ENCODE results near the gene PVR.
"Not testable (repeated sequence)": the region's sequence is repeated elsewhere in the genome, so short reads cannot be mapped to it uniquely, and the experiment has no call there.

Gene PVR

GRCh38 chr19:44617110-44617880, 26.4 kb upstream of the PVR start:
- peak; percentile 20 for DNase-seq (ENCODE audit: low spot score)
- FAIRE-seq, result peak; percentile 75

- no peak for DNase-seq (ENCODE audit: low spot score)
- FAIRE-seq, result no peak
Observed at GRCh38 chr19:44618640-44619357, 24.9 kb upstream of the PVR start.

- DNase-seq (ENCODE audit: low spot score), result peak; percentile 36
- FAIRE-seq, result no peak
Observed at GRCh38 chr19:44620667-44621066, 23.0 kb upstream of the PVR start.

DNA sequence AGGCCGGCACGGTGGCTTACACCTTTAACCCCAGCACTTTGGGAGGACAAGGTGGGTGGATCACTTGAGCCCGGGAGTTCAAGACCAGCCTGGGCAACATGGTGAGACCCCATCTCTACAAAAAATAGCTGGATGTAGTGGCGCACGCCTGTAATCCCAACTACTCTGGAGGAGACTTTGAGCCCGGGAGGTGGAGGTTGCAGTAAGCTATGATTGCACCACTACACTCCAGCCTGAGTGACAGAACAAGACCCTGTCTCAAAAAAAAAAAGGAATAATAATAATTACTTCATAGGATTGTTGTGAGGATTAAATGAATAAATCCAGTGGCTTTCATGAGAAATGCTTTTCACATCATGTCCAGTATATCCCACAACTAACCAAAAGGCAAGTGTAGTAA, 22.3 kb upstream of the PVR start:
- FAIRE-seq, result no peak
- DNase-seq (ENCODE audit: low spot score), result no peak

- DNase-seq (ENCODE audit: low spot score) (no peak), FAIRE-seq (no peak)
Observed at GRCh38 chr19:44623080-44623479, 20.6 kb upstream of the PVR start.

DNA sequence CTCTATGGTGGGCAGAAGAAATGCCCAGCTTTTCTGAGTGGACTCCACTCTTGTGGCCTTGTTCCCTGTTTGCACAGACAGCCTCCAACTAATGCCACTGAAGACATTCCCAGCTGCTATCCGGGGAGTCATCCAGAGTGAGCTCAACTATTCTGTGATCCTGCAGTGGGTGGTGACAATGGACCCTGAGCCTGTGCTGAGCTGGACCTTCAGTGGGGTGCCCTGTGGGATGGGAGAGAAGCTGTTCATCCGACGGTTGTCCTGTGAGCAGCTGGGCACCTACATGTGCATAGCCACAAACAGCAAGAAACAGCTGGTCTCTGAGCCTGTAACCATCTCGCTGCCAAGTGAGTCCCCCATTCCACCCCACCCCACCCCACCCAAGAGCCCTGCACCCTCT, 20.1 kb upstream of the PVR start:
- FAIRE-seq, result no peak
- DNase-seq (ENCODE audit: low spot score), result no peak

DNA sequence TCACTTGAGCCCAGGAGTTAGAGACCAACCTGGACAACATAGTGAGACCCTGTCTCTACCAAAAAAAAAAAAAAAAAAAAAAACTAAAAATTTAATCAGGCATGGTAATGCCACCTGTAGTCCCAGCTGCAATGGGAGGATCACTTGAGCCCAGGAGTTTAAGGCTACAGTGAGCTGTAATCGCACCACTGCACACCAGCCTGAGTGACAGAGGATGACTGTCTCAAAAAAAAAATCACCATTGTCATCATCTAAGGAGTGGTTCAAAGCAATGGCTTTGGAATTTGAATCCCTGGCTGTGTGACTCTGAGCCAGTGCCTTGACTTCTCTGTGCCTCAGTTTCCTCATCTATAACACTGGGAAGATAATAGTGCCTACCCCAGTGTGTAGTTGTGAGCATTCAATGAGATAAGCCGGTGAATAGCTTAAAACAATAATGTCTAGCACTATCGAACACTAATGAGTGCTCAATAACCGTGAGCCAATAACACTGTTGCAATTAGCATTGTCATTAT, 18.8 kb upstream of the PVR start:
- DNase-seq (ENCODE audit: low spot score), result peak; percentile 35
- FAIRE-seq, result no peak

DNA sequence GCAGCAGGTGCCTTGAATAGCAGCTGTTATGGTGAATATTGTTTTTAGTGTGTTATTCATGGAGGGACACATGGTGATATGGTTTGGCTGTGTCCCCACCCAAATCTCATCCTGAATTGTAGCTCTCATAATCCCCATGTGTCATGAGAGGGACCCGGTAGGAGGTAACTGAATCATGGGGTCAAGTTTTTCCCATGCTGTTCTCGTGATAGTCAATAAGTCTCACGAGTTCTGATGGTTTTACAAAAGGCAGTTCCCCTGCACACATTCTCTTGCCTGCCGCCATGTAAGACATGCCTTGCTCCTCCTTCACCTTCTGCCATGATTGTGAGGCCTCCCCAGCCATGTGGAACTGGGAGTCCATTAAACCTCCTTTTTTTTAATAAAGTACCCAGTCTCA, 18.1 kb upstream of the PVR start:
- FAIRE-seq, result not testable (repeated sequence)

DNA sequence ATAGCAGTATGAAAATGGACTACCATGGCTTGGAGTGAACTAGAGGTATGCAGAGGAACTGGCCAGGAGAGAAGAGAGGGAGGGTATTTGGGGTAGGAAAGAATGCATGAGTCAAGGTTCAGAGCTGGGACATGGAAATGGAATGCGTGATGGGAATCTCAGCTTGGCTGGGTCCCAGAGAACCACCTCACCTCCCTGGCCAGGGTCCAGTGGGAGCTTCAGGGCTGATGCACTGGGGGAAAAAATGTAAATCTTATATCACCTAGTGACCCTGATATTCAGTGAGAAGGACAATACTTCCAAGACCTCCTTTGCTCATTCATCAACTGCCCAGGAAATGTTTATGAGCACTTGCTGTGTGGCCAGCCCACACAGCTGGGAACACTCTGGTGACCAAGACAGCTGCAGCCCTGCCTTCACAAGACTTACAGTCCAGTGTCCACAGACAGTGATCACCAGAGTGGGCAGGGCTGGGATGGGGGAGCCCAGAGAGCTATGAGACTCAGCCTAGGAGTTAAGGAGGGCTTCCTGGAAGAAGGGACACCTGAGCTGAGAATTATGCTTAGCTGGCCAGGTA, 17.6 kb upstream of the PVR start:
- FAIRE-seq (peak; percentile 97), DNase-seq (ENCODE audit: low spot score) (peak; percentile 97)

More for the DNA sequence above, 18.1 kb upstream of the PVR start:
- DNase-seq (ENCODE audit: low spot score), result not testable (repeated sequence)

- no peak for FAIRE-seq
- DNase-seq (ENCODE audit: low spot score), result no peak
Observed at GRCh38 chr19:44627631-44628030, 16.1 kb upstream of the PVR start.

DNA sequence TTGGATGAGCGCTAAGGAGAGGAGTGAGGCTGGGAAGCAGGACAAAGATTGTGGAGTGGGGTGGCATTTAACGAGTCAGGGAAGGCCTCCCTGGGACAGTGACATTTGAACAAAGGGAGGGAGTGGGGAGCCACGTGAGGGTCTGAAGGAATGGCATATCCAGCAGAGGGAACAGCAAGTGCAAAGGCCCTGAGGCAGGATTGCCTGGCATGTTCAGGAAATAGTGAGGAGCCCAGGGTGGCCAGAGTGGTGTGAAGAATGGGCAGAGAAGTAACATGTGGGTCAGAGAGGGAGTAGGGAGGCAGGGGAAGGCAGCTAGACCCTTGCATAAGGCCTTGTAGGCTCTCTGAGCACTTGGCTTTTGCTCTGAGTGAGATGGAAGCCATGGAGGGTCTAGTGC, 14.9 kb upstream of the PVR start:
- FAIRE-seq (no peak), DNase-seq (ENCODE audit: low spot score) (no peak)

DNA sequence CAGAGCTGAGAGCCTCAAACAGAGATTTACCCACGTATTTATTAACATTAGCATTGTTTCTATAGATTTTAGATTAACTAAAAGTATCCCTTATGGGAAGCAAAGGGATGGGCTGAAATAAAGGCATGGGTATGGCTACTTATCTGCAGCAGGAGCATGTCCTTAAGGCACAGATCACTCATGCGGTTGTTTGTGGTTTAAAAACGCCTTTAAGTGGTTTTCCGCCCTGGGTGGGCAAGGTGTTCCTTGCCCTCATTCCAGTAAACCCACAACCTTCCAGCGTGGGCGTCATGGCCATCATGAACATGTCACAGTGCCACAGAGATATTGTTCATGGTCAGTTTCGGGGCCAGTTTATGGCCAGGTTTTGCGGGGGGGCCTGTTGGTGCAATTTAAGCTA, 12.1 kb upstream of the PVR start:
- not testable (repeated sequence) for FAIRE-seq; DNase-seq (ENCODE audit: low spot score)

- not testable (repeated sequence) for DNase-seq (ENCODE audit: low spot score); FAIRE-seq
Observed at GRCh38 chr19:44634058-44634457, 9.7 kb upstream of the PVR start.

- DNase-seq (ENCODE audit: low spot score) (no peak), FAIRE-seq (no peak)
Observed at GRCh38 chr19:44634785-44635184, 8.9 kb upstream of the PVR start.

GRCh38 chr19:44635581-44636438, 7.9 kb upstream of the PVR start:
- FAIRE-seq, result peak; percentile 46
- DNase-seq (ENCODE audit: low spot score), result peak; percentile 37

DNA sequence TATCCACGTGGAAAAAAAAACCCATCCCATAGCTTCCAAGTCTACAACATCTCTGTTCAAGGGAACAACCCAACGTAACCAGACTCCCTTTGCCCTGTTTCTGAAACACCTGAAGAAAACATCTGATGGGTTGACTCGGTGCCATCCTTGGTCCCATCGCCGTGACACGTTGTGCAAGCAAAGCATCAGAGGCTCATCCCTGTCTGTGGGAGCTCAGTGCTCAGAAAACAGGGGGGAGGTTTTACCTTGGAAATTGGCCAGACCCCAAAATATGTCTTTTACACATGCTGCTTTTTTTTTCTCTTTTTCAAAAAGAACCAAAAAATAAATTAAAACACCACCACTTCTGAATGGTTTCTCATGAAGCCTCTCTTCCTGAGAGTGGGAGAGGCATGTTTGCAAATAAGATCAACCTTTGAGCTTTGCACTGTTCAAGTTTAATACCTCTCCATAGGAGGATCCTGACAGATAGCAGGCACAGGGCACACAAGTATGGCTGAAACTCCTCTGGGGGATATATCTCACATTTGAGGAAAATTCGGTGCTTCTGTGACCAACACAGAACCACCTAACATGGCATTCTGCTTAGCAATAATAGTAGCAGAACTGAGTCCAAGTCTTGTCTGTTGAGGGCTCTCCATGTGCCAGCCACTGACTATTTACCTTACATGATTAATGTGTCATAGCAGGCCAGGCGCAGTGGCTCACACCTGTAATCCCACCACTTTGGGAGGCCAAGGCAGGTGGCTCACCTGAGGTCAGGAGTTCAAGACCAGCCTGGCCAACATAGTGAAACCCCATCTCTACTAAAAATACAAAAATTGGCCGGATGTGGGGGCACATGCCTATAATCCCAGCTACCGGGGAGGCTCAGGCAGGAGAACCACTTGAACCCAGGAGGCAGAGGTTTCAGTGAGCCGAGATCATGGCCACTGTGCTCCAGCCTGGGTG, 7.0 kb upstream of the PVR start:
- FAIRE-seq (no peak), DNase-seq (ENCODE audit: low spot score) (no peak)

- DNase-seq (ENCODE audit: low spot score) (no peak), FAIRE-seq (no peak)
Observed at GRCh38 chr19:44637390-44637764, 6.3 kb upstream of the PVR start.

DNA sequence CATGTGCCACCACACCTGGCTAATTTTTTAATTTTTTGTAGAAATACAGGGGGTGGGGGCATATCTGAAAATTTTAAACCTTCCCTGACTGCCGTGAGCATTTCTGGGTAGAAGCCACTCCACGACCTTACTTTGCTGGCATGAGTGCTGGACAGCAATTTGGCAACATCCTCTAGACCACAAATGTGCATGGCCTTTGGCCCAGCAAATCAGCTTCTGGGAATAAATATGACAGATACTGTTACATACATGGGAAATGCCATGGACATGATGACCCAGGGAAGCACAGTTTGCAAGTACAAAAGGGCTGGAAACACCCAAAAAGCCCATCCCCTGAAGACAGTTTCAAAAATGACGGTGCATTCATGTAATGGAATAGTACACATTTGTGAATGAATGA, 3.2 kb upstream of the PVR start:
- DNase-seq (ENCODE audit: low spot score), result peak; percentile 46
- FAIRE-seq, result peak; percentile 62

GRCh38 chr19:44641501-44642265, 2.0 kb upstream of the PVR start:
- DNase-seq (ENCODE audit: low spot score), result no peak
- no peak for FAIRE-seq

Measured in RCC 7860 (cell line).